ENCODE measurements around the gene LMTK2.
A peak's percentile ranks its signal among the peaks of the same experiment; 100 is the strongest.

The LMTK2 gene

DNA sequence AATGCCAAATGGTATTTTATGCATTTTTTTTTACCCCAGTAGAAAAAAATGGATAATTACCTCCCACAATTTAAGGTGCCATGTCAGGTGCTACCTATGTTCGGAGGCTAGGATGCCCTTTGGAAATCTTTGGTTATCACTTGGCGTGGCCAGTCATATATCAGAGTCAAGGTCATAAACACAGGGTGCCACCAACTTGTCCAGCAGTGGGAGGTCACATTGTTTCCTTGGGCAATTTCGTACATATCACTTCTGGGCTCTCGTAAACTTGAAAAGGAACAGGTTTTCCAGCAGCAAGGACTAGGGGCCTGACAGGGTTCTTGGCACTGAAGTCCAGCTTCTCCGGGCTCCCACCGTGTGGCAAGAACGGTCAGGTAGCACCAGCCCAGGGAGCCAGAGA, 56.6 kb downstream of the LMTK2 start:
- no peak for TF ChIP-seq CTCF (IDR thresholded peaks at IDR 0.05)

DNA sequence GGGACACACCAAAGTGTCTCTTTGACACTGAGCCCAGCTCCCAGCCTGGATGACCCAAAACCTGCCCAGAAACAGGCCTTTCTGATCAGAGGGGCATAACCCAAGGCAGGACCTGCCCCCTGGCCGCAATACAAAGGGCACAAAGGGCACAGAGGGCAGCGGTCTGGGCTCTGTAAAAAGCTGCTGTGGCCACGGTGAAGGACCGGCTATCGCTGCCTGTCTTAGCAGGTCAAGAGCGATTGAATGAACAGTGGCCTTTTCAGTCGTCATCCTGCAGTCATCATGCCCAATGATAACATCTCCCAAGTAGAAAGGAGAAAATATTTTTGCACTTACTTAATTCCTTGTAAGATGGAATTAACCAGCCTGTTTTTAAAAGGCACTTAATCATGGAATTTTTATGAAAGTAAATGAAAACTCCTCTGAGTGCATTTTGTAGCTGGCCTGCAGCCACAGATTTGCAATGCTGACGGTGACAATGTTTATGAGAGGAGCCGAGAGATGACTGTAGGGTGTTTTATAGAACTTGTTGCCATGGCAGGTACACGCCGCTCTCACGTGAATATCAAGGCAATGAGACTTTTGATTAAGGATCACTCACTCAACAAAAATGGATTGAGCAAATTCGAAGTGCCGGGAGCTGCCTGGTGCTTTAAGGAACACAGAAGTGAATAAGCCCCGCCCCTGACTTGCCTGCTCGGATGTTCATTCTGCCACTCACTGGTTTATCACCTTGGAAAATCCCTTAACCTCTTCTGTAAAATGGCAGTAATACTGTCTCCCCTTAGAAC, 57.2 kb downstream of the LMTK2 start:
- TF ChIP-seq CTCF (IDR thresholded peaks at IDR 0.05) = no peak

DNA sequence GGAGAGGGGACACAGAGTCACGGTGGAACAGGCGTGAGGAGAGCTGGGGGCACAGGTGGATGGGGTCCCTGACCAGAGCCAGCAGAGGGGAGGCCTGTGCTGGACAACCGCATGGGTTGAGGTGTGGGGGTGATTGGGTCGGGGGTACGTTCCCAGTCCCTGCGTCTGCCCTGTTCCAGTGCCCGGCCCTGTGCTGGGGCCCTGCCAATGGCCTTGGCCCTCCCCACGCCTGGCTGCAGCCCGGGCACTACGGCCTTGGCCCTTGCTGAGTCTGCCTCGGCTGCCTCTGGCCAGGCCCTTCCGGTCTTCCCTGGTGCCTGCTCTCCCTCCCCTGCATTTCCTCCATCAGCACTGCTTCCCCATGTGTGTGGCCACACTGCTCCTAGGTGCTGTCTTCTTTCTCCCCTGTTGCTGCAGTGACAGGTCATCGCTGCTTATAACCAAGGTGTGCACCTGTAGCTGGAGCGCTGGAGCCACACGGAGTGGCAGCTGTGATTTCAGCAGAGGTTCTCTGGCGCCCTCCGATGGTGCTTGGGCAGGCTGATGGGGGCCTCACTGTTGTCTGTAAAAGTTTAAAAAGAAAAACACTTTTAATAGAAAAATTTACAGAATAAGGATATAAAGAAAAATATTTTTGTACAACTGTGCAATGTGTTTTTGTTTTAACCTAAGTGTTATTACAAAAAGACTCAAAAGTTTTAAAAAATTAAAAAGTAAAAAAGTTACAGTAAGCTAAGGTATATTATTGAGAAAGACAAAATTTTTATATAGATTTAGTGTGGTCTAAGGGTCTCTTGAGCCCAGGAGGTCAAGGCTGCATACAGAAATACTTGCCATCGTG, 59.4 kb downstream of the LMTK2 start:
- peak; percentile 84 for TF ChIP-seq CTCF (IDR thresholded peaks at IDR 0.05)

DNA sequence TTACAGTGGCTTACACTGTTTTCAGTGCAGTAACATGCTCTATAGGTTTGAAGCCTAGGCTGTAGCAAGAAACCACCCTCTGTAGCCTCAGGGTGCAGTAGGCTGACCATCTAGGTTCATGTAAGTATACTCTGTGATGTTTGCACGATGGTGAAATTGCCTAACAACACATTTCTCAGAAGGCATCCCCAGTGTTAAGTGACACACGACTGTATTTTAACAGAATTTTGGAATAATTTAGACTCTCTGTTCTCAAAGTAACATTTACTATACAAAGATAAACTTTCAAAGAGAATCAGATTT, 60.0 kb downstream of the LMTK2 start:
- TF ChIP-seq CTCF (IDR thresholded peaks at IDR 0.05) = no peak

DNA sequence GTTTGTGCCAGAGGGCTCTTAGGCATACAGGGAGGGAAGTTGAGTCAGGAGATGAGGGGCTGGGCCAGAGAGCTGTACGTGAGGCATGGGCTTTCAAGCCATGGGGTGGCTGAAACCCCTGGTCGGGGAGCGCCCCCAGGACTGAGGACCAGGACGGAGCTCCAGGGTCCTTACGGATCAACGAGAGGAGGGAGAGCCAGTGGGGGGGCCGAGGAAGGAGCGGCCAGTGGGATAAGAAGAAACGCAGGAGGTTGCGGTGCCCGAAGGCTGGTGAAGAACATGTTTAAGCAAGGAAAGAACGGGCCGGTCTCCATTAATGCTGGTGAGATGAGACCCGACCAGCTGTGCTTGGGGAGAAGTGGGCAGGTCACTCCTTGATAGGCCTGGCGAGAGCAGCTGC, 61.0 kb downstream of the LMTK2 start:
- TF ChIP-seq CTCF (IDR thresholded peaks at IDR 0.05) = no peak

GRCh38 chr7:98168181-98168903, 61.7 kb downstream of the LMTK2 start:
- peak; percentile 81 for TF ChIP-seq CTCF (IDR thresholded peaks at IDR 0.05)

DNA sequence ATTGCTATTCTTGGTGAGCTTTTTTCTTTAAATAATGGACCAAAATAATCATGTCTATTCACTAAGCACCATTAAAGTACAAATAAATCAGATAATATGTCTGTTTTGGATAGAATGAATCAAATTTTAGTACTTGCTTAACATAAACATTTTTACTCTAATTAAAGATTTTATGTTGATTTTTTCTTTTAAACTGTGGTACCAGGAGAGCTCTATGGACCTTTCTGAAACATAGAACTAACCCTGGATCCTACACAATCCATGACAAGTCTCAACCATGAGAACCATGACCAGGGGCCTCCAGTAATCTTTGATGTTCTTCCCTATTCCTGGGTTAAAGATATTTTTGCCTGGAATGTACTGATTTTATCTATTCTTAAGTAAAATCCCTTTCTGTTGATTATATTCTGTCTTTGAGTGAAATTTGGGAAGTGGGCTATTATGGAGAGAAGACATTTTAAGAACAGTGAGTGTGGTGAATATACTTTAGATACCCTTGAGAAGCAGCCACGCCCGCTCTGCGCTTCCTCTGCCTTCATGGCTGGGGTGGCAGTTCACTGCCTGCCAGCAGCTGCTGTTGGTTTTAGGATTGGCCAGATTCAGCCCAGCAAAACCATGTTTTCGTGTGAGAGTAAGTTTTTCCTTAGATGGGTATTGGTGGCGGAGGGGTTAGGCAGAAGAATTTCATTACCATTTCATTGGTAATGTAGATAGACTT, 62.4 kb downstream of the LMTK2 start:
- TF ChIP-seq CTCF (IDR thresholded peaks at IDR 0.05) = peak; percentile 19; the same call in 1 of the 2 replicates

Data from LNCAP (cell line).